ENCODE data around the gene KCNG2.

- TF ChIP-seq JUND (IDR thresholded peaks at IDR 0.05) (no peak), EZH2 (IDR thresholded peaks at IDR 0.05) (no peak), POLR2A (IDR thresholded peaks at IDR 0.05; ENCODE audit: borderline replicate concordance, extremely low read depth, insufficient read depth, insufficient read length) (no peak), CTCF (IDR thresholded peaks at IDR 0.05 in 2 of 3, conservative IDR thresholded peaks at IDR 0.05 in 1 of 3; ENCODE audit: borderline replicate concordance in 1 of 3, insufficient read depth in 1 of 3, low read depth in 2 of 3, low read length in 2 of 3) (no peak), SRF (IDR thresholded peaks at IDR 0.05; ENCODE audit: low read depth) (no peak), YY1 (IDR thresholded peaks at IDR 0.05; ENCODE audit: extremely low read depth, insufficient replicate concordance, low read depth, low read length) (no peak), POLR2AphosphoS5 (IDR thresholded peaks at IDR 0.05; ENCODE audit: low read depth, low read length) (no peak), ELF1 (IDR thresholded peaks at IDR 0.05; ENCODE audit: borderline replicate concordance, low read depth) (no peak), RAD21 (IDR thresholded peaks at IDR 0.05; ENCODE audit: low read depth) (no peak), ZFX (IDR thresholded peaks at IDR 0.05) (no peak), ZNF274 (IDR thresholded peaks at IDR 0.05; ENCODE audit: low read depth, low read length) (no peak)
- TF ChIP-seq, protein P1, sequence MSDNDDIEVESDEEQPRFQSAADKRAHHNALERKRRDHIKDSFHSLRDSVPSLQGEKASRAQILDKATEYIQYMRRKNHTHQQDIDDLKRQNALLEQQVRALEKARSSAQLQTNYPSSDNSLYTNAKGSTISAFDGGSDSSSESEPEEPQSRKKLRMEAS (IDR thresholded peaks at IDR 0.05) = no peak
- TF ChIP-seq, protein P2, sequence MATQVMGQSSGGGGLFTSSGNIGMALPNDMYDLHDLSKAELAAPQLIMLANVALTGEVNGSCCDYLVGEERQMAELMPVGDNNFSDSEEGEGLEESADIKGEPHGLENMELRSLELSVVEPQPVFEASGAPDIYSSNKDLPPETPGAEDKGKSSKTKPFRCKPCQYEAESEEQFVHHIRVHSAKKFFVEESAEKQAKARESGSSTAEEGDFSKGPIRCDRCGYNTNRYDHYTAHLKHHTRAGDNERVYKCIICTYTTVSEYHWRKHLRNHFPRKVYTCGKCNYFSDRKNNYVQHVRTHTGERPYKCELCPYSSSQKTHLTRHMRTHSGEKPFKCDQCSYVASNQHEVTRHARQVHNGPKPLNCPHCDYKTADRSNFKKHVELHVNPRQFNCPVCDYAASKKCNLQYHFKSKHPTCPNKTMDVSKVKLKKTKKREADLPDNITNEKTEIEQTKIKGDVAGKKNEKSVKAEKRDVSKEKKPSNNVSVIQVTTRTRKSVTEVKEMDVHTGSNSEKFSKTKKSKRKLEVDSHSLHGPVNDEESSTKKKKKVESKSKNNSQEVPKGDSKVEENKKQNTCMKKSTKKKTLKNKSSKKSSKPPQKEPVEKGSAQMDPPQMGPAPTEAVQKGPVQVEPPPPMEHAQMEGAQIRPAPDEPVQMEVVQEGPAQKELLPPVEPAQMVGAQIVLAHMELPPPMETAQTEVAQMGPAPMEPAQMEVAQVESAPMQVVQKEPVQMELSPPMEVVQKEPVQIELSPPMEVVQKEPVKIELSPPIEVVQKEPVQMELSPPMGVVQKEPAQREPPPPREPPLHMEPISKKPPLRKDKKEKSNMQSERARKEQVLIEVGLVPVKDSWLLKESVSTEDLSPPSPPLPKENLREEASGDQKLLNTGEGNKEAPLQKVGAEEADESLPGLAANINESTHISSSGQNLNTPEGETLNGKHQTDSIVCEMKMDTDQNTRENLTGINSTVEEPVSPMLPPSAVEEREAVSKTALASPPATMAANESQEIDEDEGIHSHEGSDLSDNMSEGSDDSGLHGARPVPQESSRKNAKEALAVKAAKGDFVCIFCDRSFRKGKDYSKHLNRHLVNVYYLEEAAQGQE (IDR thresholded peaks at IDR 0.05; ENCODE audit: low read depth) = no peak
- TF ChIP-seq, protein P3, sequence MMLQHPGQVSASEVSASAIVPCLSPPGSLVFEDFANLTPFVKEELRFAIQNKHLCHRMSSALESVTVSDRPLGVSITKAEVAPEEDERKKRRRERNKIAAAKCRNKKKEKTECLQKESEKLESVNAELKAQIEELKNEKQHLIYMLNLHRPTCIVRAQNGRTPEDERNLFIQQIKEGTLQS (IDR thresholded peaks at IDR 0.05) = no peak
These were observed 55.7 kb downstream of the KCNG2 start for GRCh38 chr18:79853303-79853992.

Data from HCT116 (cell line).